ENCODE results near the gene RNF113B. TPM values are rescaled to one million over a fixed set of nuclear protein-coding genes. Genes with fewer than 3 reads are reported as not detected.

Gene RNF113B
- total RNA-seq, 2 experiments from 2014 or later, result not detected

DNA sequence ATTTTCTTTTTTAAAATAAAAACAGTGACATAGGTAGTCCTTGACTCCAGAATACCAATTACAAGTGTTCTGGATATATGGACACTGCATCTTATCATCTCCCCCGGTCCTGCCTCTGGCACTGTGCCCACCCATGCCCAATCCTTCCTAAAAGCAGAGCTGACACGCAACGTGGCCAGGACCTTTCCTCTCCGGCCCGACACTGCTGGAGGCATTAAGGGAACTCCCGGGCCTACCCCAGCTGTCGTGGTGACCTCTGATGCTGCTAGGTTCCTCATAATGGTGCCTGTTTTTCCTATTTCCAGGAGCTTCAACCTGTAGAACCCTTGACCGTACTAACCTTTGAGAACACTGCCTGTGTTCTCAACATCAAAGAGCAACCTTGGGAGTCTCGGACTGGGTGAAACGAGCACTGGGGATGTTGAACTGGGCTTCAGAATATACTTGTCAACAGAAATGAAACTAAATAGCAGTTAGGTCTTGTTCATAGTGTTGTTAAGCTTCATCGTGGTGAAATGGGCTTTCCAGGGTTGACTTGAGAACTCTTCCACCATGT lies 13.9 kb upstream of the RNF113B start:
- Mint-ChIP-seq H3K4me3 (no peak overlapping the region), H3K27me3 (no peaks in the 10 kb centered on the region), H3K4me1 (no peaks in the 10 kb centered on the region), H3K36me3 (no peaks in the 10 kb centered on the region), H3K27ac (no peak overlapping the region), H3K9me3 (no peaks in the 10 kb centered on the region)
- DNase-seq, result no peak

DNA sequence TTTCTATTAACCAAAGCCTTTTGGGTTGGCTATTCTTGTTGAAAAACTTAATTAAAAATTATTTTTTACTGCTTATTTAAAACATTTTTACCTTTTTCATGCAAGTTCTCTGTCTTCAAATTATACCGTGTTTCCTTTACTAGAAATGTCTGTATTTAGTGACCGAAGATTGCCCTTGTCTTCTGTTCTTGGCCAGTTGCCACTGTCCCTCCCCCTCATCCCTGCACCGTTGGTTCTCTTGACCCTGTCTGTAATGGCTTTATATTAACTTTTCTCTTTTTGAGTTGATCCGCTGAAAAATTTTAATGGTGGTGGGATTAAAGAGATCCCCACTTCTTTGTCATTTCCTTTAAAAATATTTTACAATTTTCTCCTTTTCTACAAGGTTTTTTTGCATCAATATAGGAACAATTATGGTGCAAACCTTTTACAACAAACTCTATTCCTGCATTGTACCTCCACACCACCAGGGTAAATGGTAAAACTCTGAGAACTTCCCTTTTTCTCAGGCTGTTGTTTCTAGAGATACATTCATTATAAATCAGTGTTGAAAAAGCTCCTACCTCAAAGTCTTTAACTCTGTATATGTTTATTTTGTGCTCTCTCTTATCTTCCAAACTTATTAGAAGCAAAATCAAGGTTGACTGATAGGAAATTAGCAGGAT lies 12.9 kb upstream of the RNF113B start:
- no peaks in the 10 kb centered on the region for H3K36me3 Mint-ChIP-seq
- H3K4me3 Mint-ChIP-seq, result no peak overlapping the region
- no peaks in the 10 kb centered on the region for H3K4me1 Mint-ChIP-seq
- DNase-seq, result no peak
- no peaks in the 10 kb centered on the region for H3K27me3 Mint-ChIP-seq
- H3K9me3 Mint-ChIP-seq, result no peaks in the 10 kb centered on the region
- H3K27ac Mint-ChIP-seq, result no peak overlapping the region

DNA sequence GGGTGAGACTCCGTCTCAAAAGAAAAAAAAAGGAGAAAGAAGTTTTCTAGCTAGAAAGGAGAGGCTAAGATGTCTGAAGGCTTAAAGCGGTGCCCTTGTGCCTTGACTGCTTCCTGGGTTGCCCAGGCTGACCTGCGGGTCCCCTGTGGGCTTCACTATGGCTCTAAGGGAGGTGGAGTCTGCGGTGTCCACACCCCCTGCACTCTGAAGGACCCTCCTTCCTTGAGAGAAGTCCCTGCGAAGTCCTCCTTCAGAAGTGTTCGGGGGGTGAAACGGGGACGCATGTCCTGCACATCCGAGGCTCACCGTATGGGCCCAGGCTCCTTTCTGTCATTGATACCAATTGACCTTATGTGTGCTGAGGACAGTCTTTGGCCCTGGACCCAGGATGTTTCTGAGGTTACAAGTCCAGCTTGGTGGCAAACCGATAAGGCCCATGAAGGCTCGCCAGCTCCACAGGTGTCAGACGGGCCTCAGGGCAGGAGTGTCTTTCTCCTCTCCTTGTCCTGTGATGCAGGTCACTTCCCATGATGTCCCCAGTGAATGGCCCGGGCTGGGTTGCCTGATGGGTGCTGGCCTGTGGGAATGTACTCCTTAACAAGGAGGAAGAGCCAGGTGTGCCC lies 11.6 kb upstream of the RNF113B start:
- no peaks in the 10 kb centered on the region for H3K4me1 Mint-ChIP-seq
- no peak overlapping the region for H3K27ac Mint-ChIP-seq
- no peaks in the 10 kb centered on the region for H3K9me3 Mint-ChIP-seq
- DNase-seq, result no peak
- H3K4me3 Mint-ChIP-seq, result no peak overlapping the region
- H3K36me3 Mint-ChIP-seq, result no peaks in the 10 kb centered on the region
- peaks cover 2% of the 10 kb centered on the region for H3K27me3 Mint-ChIP-seq

DNA sequence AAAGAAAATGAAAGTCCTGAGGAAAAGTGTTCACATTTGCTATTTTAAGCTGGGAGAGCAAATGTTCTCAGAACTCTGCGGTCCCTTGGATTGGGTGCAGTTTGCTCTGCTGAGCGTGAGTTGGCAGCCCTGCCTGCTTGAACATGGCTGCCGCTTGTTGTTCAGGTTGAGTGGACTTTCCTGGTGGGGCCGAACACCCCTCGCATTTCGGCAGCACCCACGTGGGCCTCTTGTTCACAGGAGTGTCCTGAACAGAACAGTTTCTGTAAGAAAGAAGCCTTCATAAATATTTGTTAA lies 10.8 kb upstream of the RNF113B start:
- Mint-ChIP-seq H3K4me3 (no peak overlapping the region), H3K9me3 (no peaks in the 10 kb centered on the region), H3K27ac (no peak overlapping the region), H3K36me3 (no peaks in the 10 kb centered on the region), H3K4me1 (no peaks in the 10 kb centered on the region), H3K27me3 (peaks cover 3% of the 10 kb centered on the region)
- DNase-seq, result no peak

DNA sequence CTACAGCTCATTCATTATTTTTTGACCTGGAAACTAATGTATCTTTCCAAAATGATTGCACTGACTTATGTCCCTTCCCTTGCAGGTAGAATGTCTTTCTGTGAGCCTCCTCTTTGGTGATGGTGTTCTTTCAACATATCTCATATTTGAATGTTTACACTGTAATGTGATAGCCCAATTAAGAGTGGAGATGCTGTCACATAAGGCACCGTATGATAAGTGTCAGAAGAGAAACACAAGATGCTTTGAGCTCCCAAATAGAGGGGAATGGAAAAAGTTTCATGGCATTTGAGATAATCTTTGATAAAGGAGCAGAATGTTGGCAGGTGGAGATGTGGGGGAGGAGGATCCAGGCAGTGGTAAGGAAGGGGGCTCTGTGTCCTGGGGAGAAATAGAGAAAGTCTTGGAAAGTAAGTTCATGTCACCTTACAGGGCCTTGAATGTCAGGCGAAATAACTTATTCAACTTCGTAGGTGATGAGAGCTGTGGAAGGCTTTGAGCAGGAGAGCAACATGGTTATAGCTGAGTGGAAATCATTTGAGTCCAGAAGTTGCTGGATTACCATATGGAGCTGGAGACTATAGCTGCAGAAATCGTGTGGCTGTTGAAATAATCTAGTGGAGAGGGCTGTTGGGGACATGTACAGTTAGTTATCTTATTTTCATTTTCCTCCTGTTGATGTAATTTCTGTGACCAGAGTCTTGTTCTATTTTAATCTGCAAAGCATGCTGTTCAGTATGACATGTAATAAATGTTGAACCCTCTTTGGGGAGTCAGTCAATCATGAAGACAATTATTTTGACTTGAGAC lies 10.3 kb upstream of the RNF113B start:
- Mint-ChIP-seq H3K36me3 (no peaks in the 10 kb centered on the region), H3K4me3 (no peak overlapping the region), H3K9me3 (no peaks in the 10 kb centered on the region), H3K27me3 (peaks cover 3% of the 10 kb centered on the region), H3K27ac (no peak overlapping the region), H3K4me1 (no peaks in the 10 kb centered on the region)
- DNase-seq, result no peak

DNA sequence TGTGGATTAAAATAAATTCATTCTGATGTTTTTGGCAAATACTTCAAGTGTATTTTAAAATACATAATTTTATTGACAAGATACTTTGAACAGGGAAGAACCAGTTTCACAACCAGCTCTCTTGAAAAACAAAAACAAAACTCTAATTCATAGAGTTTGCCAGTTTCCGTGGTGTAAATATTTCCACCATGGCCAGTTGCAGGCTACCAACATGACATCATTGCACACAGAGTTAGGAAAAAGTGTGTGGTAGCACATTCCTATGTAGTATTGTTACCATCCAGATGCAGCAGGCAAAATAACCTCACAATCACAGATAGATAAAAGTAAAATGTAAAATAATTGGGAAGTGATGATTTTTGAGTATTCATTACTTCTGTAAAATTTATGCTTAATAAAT lies 7.7 kb upstream of the RNF113B start:
- DNase-seq, result no peak
- no peak overlapping the region for H3K27ac Mint-ChIP-seq
- no peak overlapping the region for H3K4me3 Mint-ChIP-seq
- no peaks in the 10 kb centered on the region for H3K4me1 Mint-ChIP-seq
- no peaks in the 10 kb centered on the region for H3K36me3 Mint-ChIP-seq
- H3K27me3 Mint-ChIP-seq, result peaks cover 7% of the 10 kb centered on the region
- H3K9me3 Mint-ChIP-seq, result no peaks in the 10 kb centered on the region

DNA sequence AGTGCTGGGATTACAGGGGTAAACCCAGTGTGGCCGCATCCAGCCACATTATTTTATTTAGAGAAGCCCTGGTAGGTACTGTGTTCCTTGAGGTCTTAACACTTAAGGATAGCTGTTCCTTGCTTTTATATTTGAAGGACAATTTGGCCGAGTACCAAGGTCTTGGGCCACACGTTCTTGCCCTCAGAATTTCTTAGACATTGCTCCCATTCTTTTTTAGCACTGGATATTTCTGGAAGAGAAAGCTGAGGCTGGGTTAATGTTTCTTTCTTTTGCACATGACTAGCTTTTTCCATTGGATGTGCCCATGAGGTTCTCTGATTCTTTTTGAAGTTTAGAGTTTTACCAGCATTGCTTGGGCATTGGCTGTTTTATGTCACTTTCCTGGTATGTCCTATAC lies 5.5 kb upstream of the RNF113B start:
- Mint-ChIP-seq H3K9me3 (no peaks in the 10 kb centered on the region), H3K4me1 (no peaks in the 10 kb centered on the region), H3K27me3 (peaks cover 7% of the 10 kb centered on the region), H3K4me3 (no peak overlapping the region), H3K27ac (no peak overlapping the region), H3K36me3 (no peaks in the 10 kb centered on the region)
- DNase-seq, result no peak

DNA sequence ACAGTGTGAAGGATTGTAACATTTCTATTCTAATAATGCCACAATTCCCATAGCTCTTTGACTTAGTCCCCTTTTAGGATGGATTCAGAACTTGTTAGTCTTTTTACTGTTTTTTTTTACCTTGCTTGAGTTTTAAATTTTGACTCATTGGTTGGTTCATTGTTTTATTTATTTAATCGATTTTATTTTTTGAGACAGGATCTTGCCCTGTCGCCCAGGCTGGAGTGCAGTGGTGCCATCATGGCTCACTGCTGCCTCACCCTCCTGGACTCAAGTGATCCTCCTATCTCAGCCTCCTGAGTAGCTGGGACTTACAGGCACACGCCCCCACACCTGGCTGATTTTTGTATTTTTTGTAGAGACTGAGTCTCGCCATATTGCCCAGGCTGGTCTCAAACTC lies 5.1 kb upstream of the RNF113B start:
- Mint-ChIP-seq H3K4me1 (no peaks in the 10 kb centered on the region), H3K4me3 (no peak overlapping the region), H3K9me3 (no peaks in the 10 kb centered on the region), H3K27ac (no peak overlapping the region), H3K27me3 (peaks cover 7% of the 10 kb centered on the region), H3K36me3 (no peaks in the 10 kb centered on the region)
- DNase-seq, result no peak

DNA sequence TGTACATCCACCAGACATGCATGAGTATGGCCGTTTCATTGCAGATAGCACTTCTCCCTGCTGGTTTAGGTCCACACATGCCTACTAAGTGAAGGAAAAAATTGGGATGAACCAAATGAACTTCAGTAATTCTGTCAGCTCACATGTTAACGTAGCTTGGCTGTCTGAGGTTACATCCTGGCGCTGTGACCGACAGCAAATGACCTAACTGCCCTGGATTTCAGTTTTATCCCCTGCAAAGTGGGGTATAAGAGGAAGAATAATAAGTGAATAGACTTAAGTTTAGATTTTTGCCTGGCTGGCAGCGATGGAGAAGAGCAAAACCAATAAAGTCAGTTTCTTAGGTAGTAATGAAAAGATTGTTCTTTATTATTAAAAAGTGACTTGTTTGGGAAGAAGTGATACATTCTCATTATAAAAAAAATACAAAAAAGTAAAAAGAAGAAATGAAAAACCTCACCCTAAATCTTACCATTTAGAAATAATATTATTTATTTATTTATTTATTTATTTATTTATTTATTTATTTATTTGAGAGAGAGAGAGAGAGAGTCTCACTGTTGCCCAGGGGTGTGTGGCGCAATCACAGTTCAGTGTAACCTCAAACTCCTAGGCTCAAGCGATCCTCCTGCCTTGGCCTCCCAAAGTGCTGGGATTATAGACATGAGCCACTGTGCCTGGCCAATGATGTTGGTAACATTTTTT lies 4.2 kb upstream of the RNF113B start:
- no peaks in the 10 kb centered on the region for H3K36me3 Mint-ChIP-seq
- H3K27ac Mint-ChIP-seq, result no peak overlapping the region
- no peak overlapping the region for H3K4me3 Mint-ChIP-seq
- no peaks in the 10 kb centered on the region for H3K4me1 Mint-ChIP-seq
- no peak for DNase-seq
- H3K9me3 Mint-ChIP-seq, result no peaks in the 10 kb centered on the region
- H3K27me3 Mint-ChIP-seq, result peaks cover 7% of the 10 kb centered on the region

DNA sequence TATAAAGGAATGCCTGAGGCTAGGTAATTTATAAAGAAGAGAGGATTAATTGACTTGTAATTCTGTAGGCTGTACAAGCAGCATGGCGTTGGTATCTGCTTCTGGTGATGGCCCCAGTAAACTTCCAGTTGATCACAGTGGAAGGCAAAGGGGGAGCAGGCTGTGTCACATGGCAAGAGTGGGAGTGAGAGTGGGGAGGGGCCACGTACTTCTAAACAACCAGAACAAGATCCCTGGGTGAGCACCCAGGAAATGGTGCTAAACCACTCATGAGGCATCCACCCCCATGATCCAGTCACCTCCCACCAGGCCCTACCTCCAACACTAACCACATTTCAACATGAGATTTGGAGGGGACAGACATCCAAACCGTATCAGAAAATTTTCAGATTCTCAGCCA lies 3.0 kb upstream of the RNF113B start:
- Mint-ChIP-seq H3K36me3 (no peaks in the 10 kb centered on the region), H3K9me3 (no peaks in the 10 kb centered on the region), H3K27me3 (peaks cover 7% of the 10 kb centered on the region), H3K4me1 (no peaks in the 10 kb centered on the region), H3K27ac (no peak overlapping the region), H3K4me3 (no peak overlapping the region)
- DNase-seq, result no peak

DNA sequence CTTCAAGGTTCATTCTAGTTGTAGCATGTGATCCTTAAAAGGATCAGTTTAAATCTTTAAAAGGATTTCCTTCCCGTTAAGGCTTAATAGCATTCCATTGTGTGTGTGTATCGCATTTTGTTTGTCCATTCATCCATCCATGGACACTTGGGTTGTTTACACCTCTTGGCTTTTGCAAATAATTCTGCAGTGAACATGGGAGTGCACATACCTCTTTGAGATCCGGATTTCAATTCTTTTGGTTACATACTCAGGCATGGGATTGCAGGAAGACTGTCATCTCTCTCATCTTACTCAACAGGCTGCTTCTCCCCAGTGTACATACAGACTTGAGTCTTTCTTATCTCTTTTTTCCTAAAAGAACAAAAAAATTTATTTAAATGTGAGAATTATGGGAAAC lies 1.2 kb downstream of the RNF113B start:
- H3K4me3 Mint-ChIP-seq, result no peak overlapping the region
- H3K27ac Mint-ChIP-seq, result no peak overlapping the region
- no peaks in the 10 kb centered on the region for H3K9me3 Mint-ChIP-seq
- H3K27me3 Mint-ChIP-seq, result peaks cover 15% of the 10 kb centered on the region
- no peak for DNase-seq
- no peaks in the 10 kb centered on the region for H3K4me1 Mint-ChIP-seq
- H3K36me3 Mint-ChIP-seq, result no peaks in the 10 kb centered on the region

DNA sequence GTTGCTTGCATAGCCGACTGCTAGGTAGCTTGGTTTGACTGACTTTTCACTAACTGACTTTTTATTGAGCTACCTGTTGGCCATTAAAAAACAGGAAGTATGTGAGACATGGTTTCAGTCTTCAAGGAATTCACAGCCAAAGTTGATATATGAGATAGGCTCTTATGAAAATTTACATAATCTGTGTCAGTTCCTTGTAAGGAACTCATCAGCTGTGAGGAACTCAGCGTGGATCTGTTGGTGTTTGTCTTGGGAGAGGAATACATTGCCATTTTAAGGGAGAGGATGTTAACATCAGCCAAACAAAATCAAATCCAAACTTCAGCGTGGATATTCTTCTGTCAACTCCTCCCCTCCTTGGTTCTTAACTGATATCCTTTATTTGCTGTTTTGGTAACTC lies 2.0 kb downstream of the RNF113B start:
- no peak for DNase-seq
- Mint-ChIP-seq H3K27ac (no peak overlapping the region), H3K9me3 (no peaks in the 10 kb centered on the region), H3K4me1 (no peaks in the 10 kb centered on the region), H3K27me3 (peaks cover 21% of the 10 kb centered on the region), H3K36me3 (no peaks in the 10 kb centered on the region), H3K4me3 (no peak overlapping the region)

DNA sequence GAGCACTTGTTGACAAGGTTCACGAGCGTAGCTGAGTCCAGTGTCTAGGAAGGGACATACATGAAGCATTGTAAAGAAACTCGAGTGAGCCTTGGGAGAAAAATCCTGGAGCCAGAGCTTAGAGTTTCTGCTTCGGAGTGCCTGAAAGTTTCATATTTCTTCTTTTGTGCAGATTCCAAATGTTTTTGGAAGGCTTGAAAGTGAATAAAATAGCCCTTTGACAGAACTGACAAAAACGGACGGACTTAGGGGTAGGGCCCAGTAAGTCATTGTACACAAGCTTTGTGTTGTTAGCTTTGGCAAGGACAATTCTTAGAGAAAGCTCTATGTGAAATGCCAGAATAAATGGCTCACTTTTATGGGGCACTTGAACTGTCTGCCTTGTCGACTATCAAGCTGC lies 2.8 kb downstream of the RNF113B start:
- no peak overlapping the region for H3K4me3 Mint-ChIP-seq
- DNase-seq, result no peak
- no peak overlapping the region for H3K27ac Mint-ChIP-seq

DNA sequence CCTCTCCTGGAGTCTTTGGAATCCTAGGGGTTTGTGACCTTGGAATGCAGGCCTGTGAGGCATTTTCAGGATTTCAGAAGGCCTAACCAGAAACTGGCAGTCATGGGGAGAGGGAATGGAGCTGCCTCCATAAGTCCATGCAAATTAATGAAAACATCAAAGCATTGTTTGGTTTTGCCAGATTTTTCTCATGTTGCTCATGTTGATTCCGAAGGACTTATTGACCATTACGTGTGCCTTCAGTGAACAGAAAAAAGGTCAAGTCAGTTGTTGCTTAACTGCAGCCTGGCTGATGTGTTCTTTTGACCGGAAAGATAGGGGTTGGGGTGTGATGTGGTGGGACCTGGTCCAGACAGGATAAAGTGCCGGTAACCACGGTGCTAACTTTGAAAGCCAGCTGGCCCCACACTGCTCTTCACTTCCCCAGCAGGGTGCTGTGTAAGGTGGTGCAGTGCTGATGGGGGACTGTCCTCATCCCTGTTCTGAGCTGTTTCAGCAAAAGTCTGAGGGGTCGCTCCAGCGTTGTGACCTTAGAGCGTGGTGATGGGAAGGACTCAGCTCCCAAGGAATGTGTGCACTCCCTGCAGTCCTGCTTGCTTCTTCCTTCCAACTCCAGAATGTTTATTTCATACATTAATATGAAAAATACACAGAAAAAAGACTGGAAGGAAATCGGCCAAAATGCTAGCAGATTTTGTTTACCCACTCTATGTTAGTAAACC lies 3.5 kb downstream of the RNF113B start:
- H3K27ac Mint-ChIP-seq, result no peak overlapping the region
- no peak overlapping the region for H3K4me3 Mint-ChIP-seq
- H3K27me3 Mint-ChIP-seq, result peaks cover 24% of the 10 kb centered on the region
- no peaks in the 10 kb centered on the region for H3K36me3 Mint-ChIP-seq
- H3K4me1 Mint-ChIP-seq, result no peaks in the 10 kb centered on the region
- H3K9me3 Mint-ChIP-seq, result no peaks in the 10 kb centered on the region
- DNase-seq, result no peak

More for the DNA sequence above, 2.8 kb downstream of the RNF113B start:
- H3K9me3 Mint-ChIP-seq, result no peaks in the 10 kb centered on the region
- no peaks in the 10 kb centered on the region for H3K4me1 Mint-ChIP-seq
- H3K27me3 Mint-ChIP-seq, result peaks cover 22% of the 10 kb centered on the region
- no peaks in the 10 kb centered on the region for H3K36me3 Mint-ChIP-seq

Measured in activated naive CD8-positive, alpha-beta T cell treated with anti-CD3 and anti-CD28 coated beads for 36 hours (primary cell).